Subcutaneous abdominal adipose tissue (tissue), 5 donors: Measurements from ENCODE around the gene ZXDC.
A peak's percentile ranks its signal among the peaks of the same experiment; 100 is the strongest.

ENCODE experiments used
- H3K27ac ChIP-seq: one replicate; pipeline ENCODE4 v1.7.0; 2013; ENCODE audit warnings: low read depth, mild to moderate bottlenecking, inconsistent platforms, low read length, moderate library complexity
- H3K27me3 ChIP-seq, 5 donors: one replicate each; pipeline ENCODE4 v1.7.0; 2013; ENCODE audit warnings: low read length in 5 of 5, inconsistent platforms in 1 of 5; ENCODE audit not compliant: control insufficient read depth in 5 of 5, insufficient read depth in 4 of 5
- H3K36me3 ChIP-seq, 5 donors: one replicate each; pipeline ENCODE4 v1.7.0; 2013; ENCODE audit warnings: low read length in 5 of 5; ENCODE audit not compliant: control insufficient read depth in 5 of 5, insufficient read depth in 5 of 5
- H3K4me1 ChIP-seq, 5 donors: one replicate each; pipeline ENCODE4 v1.7.0; 2013; ENCODE audit warnings: low read length in 5 of 5, mild to moderate bottlenecking in 3 of 5, moderate library complexity in 1 of 5; ENCODE audit not compliant: control insufficient read depth in 5 of 5, insufficient read depth in 5 of 5
- H3K4me3 ChIP-seq, 5 donors: one replicate each; pipeline ENCODE4 v1.7.0; 2013; ENCODE audit warnings: low read length in 5 of 5, low read depth in 1 of 5
- H3K9ac ChIP-seq, 5 donors: one replicate each; pipeline ENCODE4 v1.7.0; 2013; ENCODE audit warnings: low read length in 5 of 5, mild to moderate bottlenecking in 4 of 5, moderate library complexity in 3 of 5
- H3K9me3 ChIP-seq, 5 donors: one replicate each; pipeline ENCODE4 v1.7.0; 2013; ENCODE audit warnings: low read length in 5 of 5; ENCODE audit not compliant: control insufficient read depth in 5 of 5
- donor health status: healthy.
- donor health status: healthy.
- donor health status: healthy.
- donor health status: healthy.
- donor health status: healthy.

Gene ZXDC

DNA sequence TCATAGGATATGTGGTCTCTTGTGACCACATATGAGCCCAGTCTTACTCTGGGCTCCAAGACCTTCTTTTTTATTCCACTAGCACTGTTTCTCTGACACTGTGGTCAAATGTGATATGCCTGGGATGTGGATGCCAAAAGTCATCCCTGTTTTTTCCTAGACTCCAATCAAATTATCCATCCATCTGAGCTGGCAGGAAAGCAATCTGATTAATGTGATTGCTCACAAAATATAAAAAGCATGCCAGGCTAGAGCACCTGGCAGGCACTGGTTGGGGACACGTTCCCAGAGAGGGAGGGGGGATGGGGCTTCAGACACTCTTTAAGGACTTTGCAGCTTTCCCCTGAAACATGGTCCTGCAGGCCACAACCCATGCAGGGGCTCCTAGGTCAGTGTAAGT is 84.1 kb downstream of the ZXDC start:
- no peak overlapping the region for H3K27ac ChIP-seq
- no peaks in the 10 kb centered on the region for H3K36me3 ChIP-seq
- peaks cover 2 to 26% (median 22%) of the 10 kb centered on the region in 5 donors for H3K4me1 ChIP-seq
- H3K4me3 ChIP-seq: no peak overlapping the region
- H3K9me3 ChIP-seq: no peaks in the 10 kb centered on the region
- no peak overlapping the region for H3K9ac ChIP-seq
- peaks cover 0 to 5% (median 3%) of the 10 kb centered on the region in 5 donors for H3K27me3 ChIP-seq

DNA sequence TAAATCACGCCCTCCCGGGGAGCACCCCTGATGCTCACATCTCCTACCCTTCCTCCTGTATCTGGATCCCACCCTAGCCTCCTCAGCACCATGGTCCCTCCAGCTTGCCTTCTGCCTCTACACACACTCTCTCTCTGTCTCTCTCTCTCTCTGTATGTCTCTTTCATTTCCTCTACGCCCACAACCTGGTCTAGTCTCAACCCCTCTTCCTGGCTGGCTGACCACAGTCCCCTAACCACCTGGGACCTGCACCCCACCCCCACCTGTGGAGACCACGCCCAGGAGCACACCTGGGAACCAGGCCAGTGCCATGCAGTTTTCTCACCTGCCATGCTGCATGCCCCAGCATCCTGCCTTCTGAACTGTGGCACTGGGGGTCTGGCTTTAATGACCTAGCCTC is 84.9 kb downstream of the ZXDC start:
- H3K36me3 ChIP-seq: no peaks in the 10 kb centered on the region
- H3K4me3 ChIP-seq: no peak overlapping the region
- no peak overlapping the region for H3K27ac ChIP-seq
- peaks cover 2 to 30% (median 26%) of the 10 kb centered on the region in 5 donors for H3K4me1 ChIP-seq
- H3K9me3 ChIP-seq: no peaks in the 10 kb centered on the region
- H3K9ac ChIP-seq: no peak overlapping the region
- peaks cover 0 to 5% (median 3%) of the 10 kb centered on the region in 5 donors for H3K27me3 ChIP-seq

DNA sequence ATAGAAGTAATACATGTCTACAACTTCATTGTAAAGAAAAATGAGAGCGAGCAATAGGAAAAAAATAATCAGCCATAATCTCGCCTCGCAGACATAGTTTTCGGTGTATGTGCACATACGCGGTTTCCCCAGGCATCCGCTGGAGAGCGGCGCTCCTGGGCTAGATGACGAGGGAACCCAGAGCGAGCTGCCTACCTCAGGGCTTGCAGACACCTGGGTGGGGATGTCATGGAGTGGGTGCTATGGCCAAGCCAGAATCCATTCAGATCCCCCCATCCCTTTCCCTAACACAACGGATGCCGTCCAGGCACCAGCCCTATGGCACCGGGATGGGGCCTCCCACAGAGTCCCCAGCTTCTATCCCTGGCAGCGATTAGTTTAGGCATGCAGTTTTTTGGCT is 85.5 kb downstream of the ZXDC start:
- Histone ChIP-seq H3K27me3 (peaks cover 0 to 5% (median 3%) of the 10 kb centered on the region in 5 donors), H3K4me3 (no peak overlapping the region), H3K27ac (no peak overlapping the region), H3K36me3 (no peaks in the 10 kb centered on the region), H3K9me3 (no peaks in the 10 kb centered on the region), H3K9ac (no peak overlapping the region), H3K4me1 (peaks cover 2 to 30% (median 26%) of the 10 kb centered on the region in 5 donors)

DNA sequence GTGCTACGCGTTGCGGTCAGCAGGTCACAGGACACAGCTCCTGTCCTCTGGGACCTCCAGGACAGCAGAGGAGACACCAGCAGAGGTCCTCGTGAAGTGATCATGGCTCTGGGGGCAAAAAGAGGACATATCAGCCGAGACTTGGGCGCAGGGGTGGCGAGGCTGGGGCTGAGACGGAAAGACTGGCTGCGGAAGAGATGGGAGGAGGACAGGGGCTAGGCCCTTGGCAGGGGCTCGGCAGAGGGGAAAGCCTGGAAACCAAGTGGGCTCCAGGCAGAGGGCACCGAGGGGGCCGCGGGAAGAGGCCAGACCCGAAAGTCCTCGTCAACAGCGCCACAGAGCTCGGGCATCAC is 85.9 kb downstream of the ZXDC start:
- Histone ChIP-seq H3K4me3 (peak overlapping the region in 4 of 5 donors; percentile 24 to 60 (median 50)), H3K36me3 (no peaks in the 10 kb centered on the region), H3K27ac (no peak overlapping the region), H3K4me1 (peaks cover 2 to 26% (median 21%) of the 10 kb centered on the region in 5 donors), H3K27me3 (peaks cover 0 to 5% (median 0%) of the 10 kb centered on the region in 5 donors), H3K9me3 (no peaks in the 10 kb centered on the region), H3K9ac (no peak overlapping the region)

DNA sequence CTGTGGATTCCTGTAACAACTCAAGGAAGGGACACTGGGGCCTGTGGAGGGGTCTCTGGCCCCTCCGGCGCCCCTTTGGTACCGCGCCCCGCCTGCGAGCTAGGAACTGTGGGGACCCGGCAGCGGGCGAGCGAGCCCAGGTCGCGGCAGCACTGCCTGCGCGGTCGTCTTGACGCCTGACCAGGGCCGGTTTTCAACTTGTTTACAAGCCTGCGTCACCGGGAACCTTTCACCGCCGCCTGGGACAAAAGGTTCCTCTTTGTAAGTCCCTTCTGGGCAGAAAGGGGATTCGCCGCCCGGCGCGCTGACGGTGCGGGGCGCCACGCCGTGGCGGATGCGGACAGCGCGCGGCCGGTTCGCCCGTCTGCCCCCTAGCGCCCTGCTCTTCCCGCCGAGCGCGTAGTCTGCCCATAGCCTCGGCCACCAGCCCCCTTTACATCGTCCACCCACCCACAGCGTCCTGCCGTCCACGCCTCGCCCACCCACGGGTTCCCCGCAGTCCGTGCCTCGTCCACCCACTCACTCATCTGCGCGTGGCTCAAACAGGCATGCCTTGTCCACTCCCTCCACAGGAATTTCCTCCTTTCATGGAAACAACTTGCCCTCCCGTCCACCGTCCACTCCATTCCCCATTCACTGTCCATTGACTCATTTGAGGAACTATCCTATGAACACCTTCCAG is 86.4 kb downstream of the ZXDC start:
- Histone ChIP-seq H3K36me3 (no peaks in the 10 kb centered on the region), H3K4me1 (peaks cover 2 to 23% (median 17%) of the 10 kb centered on the region in 5 donors), H3K27ac (peak overlapping the region; percentile 83)

More for the DNA sequence above, 86.4 kb downstream of the ZXDC start:
- peak overlapping the region in 4 of 5 donors; percentile 35 to 68 (median 52) for H3K9ac ChIP-seq
- no peaks in the 10 kb centered on the region for H3K9me3 ChIP-seq
- H3K4me3 ChIP-seq: peak overlapping the region in 4 of 5 donors; percentile 25 to 60 (median 52)
- peaks cover 0 to 4% (median 0%) of the 10 kb centered on the region in 5 donors for H3K27me3 ChIP-seq
